Measurements from ENCODE around the gene PSMB7.

PSMB7 gene

GRCh38 chr9:124365036-124365435, 50.2 kb downstream of the PSMB7 start:
- H3K27ac ChIP-seq (ENCODE audit: low read depth, low read length, poor library complexity, severe bottlenecking): no peak overlapping the region
- no peak for TF ChIP-seq CTCF (IDR thresholded peaks at IDR 0.05; ENCODE audit: low read length)
- TF ChIP-seq EZH2 (IDR thresholded peaks at IDR 0.05; ENCODE audit: borderline replicate concordance, low read length): no peak
- no peak overlapping the region for H3K4me3 ChIP-seq (ENCODE audit: low read depth, low read length, poor library complexity, severe bottlenecking)
- no peaks in the 10 kb centered on the region for H3K9me3 ChIP-seq (ENCODE audit: low read length)
- peaks cover 22% of the 10 kb centered on the region; the same call in 1 of the 2 replicates for H3K36me3 ChIP-seq (ENCODE audit: insufficient read depth, low read length)
- H3K4me2 ChIP-seq (ENCODE audit: low read length): no peak overlapping the region
- no peak overlapping the region for H3K9ac ChIP-seq (ENCODE audit: low read length)
- no peaks in the 10 kb centered on the region for H4K20me1 ChIP-seq (ENCODE audit: insufficient read depth, low read length)
- H2AFZ ChIP-seq (ENCODE audit: low read length): no peak overlapping the region
- no peaks in the 10 kb centered on the region for H3F3A ChIP-seq (ENCODE audit: insufficient read depth, low read length)
- no peaks in the 10 kb centered on the region for H3K9me2 ChIP-seq (ENCODE audit: low read depth, low read length)
- no peaks in the 10 kb centered on the region for H3K4me1 ChIP-seq (ENCODE audit: insufficient read depth, low read length, severe bottlenecking)
- peaks cover 24% of the 10 kb centered on the region for H3K79me2 ChIP-seq (ENCODE audit: insufficient read depth, low read length)
- H3K27me3 ChIP-seq (ENCODE audit: insufficient read depth, low read length): no peaks in the 10 kb centered on the region

- H4K20me1 ChIP-seq (ENCODE audit: insufficient read depth, low read length): no peaks in the 10 kb centered on the region
- H2AFZ ChIP-seq (ENCODE audit: low read length): no peak overlapping the region
- no peak overlapping the region for H3K9ac ChIP-seq (ENCODE audit: low read length)
- no peaks in the 10 kb centered on the region for H3K9me2 ChIP-seq (ENCODE audit: low read depth, low read length)
- no peak overlapping the region for H3K27ac ChIP-seq (ENCODE audit: low read depth, low read length, poor library complexity, severe bottlenecking)
- no peaks in the 10 kb centered on the region for H3K9me3 ChIP-seq (ENCODE audit: low read length)
- H3F3A ChIP-seq (ENCODE audit: insufficient read depth, low read length): no peaks in the 10 kb centered on the region
- H3K27me3 ChIP-seq (ENCODE audit: insufficient read depth, low read length): no peaks in the 10 kb centered on the region
- TF ChIP-seq EZH2 (IDR thresholded peaks at IDR 0.05; ENCODE audit: borderline replicate concordance, low read length) (no peak), CTCF (IDR thresholded peaks at IDR 0.05; ENCODE audit: low read length) (no peak)
- H3K4me1 ChIP-seq (ENCODE audit: insufficient read depth, low read length, severe bottlenecking): no peaks in the 10 kb centered on the region
- peaks cover 22% of the 10 kb centered on the region; the same call in 1 of the 2 replicates for H3K36me3 ChIP-seq (ENCODE audit: insufficient read depth, low read length)
- no peak overlapping the region for H3K4me2 ChIP-seq (ENCODE audit: low read length)
- H3K4me3 ChIP-seq (ENCODE audit: low read depth, low read length, poor library complexity, severe bottlenecking): no peak overlapping the region
- peaks cover 23% of the 10 kb centered on the region for H3K79me2 ChIP-seq (ENCODE audit: insufficient read depth, low read length)
These were observed 51.1 kb downstream of the PSMB7 start for GRCh38 chr9:124364141-124364540.

GRCh38 chr9:124363326-124364096, 51.7 kb downstream of the PSMB7 start:
- no peak overlapping the region for H3K27ac ChIP-seq (ENCODE audit: low read depth, low read length, poor library complexity, severe bottlenecking)
- no peaks in the 10 kb centered on the region for H3F3A ChIP-seq (ENCODE audit: insufficient read depth, low read length)
- no peaks in the 10 kb centered on the region for H3K27me3 ChIP-seq (ENCODE audit: insufficient read depth, low read length)
- no peak overlapping the region for H3K4me3 ChIP-seq (ENCODE audit: low read depth, low read length, poor library complexity, severe bottlenecking)
- no peak overlapping the region for H2AFZ ChIP-seq (ENCODE audit: low read length)
- no peak overlapping the region for H3K4me2 ChIP-seq (ENCODE audit: low read length)
- TF ChIP-seq CTCF (IDR thresholded peaks at IDR 0.05; ENCODE audit: low read length): no peak
- TF ChIP-seq EZH2 (IDR thresholded peaks at IDR 0.05; ENCODE audit: borderline replicate concordance, low read length): no peak
- H3K36me3 ChIP-seq (ENCODE audit: insufficient read depth, low read length): peaks cover 22% of the 10 kb centered on the region; the same call in 1 of the 2 replicates
- no peaks in the 10 kb centered on the region for H4K20me1 ChIP-seq (ENCODE audit: insufficient read depth, low read length)
- H3K9me3 ChIP-seq (ENCODE audit: low read length): no peaks in the 10 kb centered on the region
- peaks cover 21% of the 10 kb centered on the region for H3K79me2 ChIP-seq (ENCODE audit: insufficient read depth, low read length)
- no peak overlapping the region for H3K9ac ChIP-seq (ENCODE audit: low read length)
- no peaks in the 10 kb centered on the region for H3K4me1 ChIP-seq (ENCODE audit: insufficient read depth, low read length, severe bottlenecking)
- no peaks in the 10 kb centered on the region for H3K9me2 ChIP-seq (ENCODE audit: low read depth, low read length)

Data from OCI-LY1 (cell line).